ENCODE data around the gene PARD3B. TPM values are rescaled to one million over a fixed set of nuclear protein-coding genes. Genes with fewer than 3 reads are reported as not detected.

PARD3B gene
- total and polyA plus RNA-seq, 2 of the 4 experiments (the other 2 are of a cell fraction) = 3.3 to 15.6 TPM

DNA sequence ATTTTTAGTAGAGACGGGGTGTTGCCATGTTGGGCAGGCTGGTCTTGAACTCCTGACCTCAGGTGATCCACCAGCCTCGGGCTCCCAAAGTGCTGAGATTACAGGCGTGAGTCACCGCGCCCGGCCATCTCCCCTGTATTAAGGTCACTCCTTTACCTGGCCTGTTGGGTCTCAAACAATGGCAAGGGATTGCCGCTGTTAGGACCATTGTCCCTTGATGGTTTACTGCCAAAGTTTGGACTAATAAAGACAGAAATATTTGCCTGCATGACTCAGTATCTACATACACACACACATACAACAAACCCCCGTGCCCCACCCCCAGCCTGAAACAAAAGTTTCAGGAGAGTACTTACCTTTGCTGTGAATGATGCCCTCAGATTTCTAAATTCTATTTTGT, 16.5 kb downstream of the PARD3B start:
- Histone ChIP-seq H3K27ac (ENCODE audit: insufficient read depth, low read length) (no peak overlapping the region), H3K4ac (ENCODE audit: low read depth, low read length) (no peak overlapping the region), H4K20me1 (ENCODE audit: insufficient read depth, low read length) (peaks cover 3% of the 10 kb centered on the region; the same call in 1 of the 2 replicates), H3K18ac (ENCODE audit: low read depth, low read length) (no peak overlapping the region), H3K23ac (ENCODE audit: low read depth, low read length) (no peak overlapping the region; the same call in 1 of the 2 replicates), H3K79me1 (ENCODE audit: low read depth in 1 of 2, low read length in 2 of 2) (peaks cover 43 to 54% of the 10 kb centered on the region in 2 experiments), H4K91ac (ENCODE audit: insufficient read depth, low read depth, low read length) (no peak overlapping the region), H4K8ac (ENCODE audit: low read depth in 2 of 2, low read length in 2 of 2) (0 out of 4 replicates have a peak overlapping the region, but pooled peaks of 1 of the 2 experiments have one; percentile 29), H2BK5ac (ENCODE audit: low read depth, low read length, poor library complexity, severe bottlenecking) (no peak overlapping the region), H2AK5ac (ENCODE audit: low read depth, low read length) (no peak overlapping the region), H2BK15ac (ENCODE audit: low read depth, low read length) (no peak overlapping the region), H3K36me3 (ENCODE audit: control insufficient read depth, insufficient read depth, low read length) (peaks cover 4% of the 10 kb centered on the region; the same call in 1 of the 2 replicates), H3K4me2 (ENCODE audit: low read depth, low read length) (no peak overlapping the region; the same call in 1 of the 2 replicates), H3K4me1 (ENCODE audit: control insufficient read depth, insufficient read depth, low read length) (peaks cover 5% of the 10 kb centered on the region), H4K5ac (ENCODE audit: low read depth, low read length) (no peak overlapping the region), H2AFZ (replicated peaks; ENCODE audit: low read length, poor library complexity) (no peak overlapping the region), H3K9ac (ENCODE audit: low read depth, low read length) (no peak overlapping the region), H2AK9ac (replicated peaks; ENCODE audit: low read depth, low read length, poor library complexity) (no peak overlapping the region), H3K4me3 (ENCODE audit: insufficient read depth, low read depth, low read length) (no peak overlapping the region), H2BK20ac (ENCODE audit: low read depth, low read length) (no peak overlapping the region), H3K14ac (replicated peaks; ENCODE audit: low read depth, low read length) (0 out of 2 replicates have a peak overlapping the region, but pooled peaks have one; percentile 52), H3K27me3 (ENCODE audit: control insufficient read depth, insufficient read depth, low read length) (no peaks in the 10 kb centered on the region), H2BK120ac (ENCODE audit: low read depth, low read length) (no peak overlapping the region), H3K9me1 (ENCODE audit: insufficient read depth, low read length) (no peaks in the 10 kb centered on the region; the same call in 1 of the 2 replicates), H3K9me3 (ENCODE audit: control insufficient read depth, insufficient read depth, low read length) (peaks cover 2% of the 10 kb centered on the region; the same call in 1 of the 2 replicates), H3K56ac (ENCODE audit: extremely low read depth, insufficient read depth, low read length) (no peak overlapping the region)
- ChIA-PET CTCF (no interaction called here), POLR2A (ENCODE audit: unreplicated experiment) (no interaction called here)
- BruUV-seq (replicated peaks) = no TSS peak
- TF ChIP-seq, protein P1, sequence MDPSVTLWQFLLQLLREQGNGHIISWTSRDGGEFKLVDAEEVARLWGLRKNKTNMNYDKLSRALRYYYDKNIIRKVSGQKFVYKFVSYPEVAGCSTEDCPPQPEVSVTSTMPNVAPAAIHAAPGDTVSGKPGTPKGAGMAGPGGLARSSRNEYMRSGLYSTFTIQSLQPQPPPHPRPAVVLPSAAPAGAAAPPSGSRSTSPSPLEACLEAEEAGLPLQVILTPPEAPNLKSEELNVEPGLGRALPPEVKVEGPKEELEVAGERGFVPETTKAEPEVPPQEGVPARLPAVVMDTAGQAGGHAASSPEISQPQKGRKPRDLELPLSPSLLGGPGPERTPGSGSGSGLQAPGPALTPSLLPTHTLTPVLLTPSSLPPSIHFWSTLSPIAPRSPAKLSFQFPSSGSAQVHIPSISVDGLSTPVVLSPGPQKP (IDR thresholded peaks at IDR 0.05; ENCODE audit: borderline replicate concordance, low read depth, low read length) = no peak
- TF ChIP-seq MAFK (IDR thresholded peaks at IDR 0.05; ENCODE audit: low read depth, low read length) (no peak), FOS (IDR thresholded peaks at IDR 0.05; ENCODE audit: low read depth, low read length) (no peak), CHD1 (IDR thresholded peaks at IDR 0.05; ENCODE audit: low read depth, low read length) (no peak), BHLHE40 (IDR thresholded peaks at IDR 0.05; ENCODE audit: low read depth, low read length) (no peak), RCOR1 (IDR thresholded peaks at IDR 0.05; ENCODE audit: insufficient replicate concordance, low read length) (no peak), POLR2A (IDR thresholded peaks at IDR 0.05; ENCODE audit: low read depth, low read length) (no peak), CEBPB (IDR thresholded peaks at IDR 0.05; ENCODE audit: low read depth, low read length) (no peak), RFX5 (IDR thresholded peaks at IDR 0.05; ENCODE audit: low read depth, low read length) (no peak), MXI1 (IDR thresholded peaks at IDR 0.05; ENCODE audit: borderline replicate concordance, low read depth, low read length) (no peak), MAZ (IDR thresholded peaks at IDR 0.05; ENCODE audit: borderline replicate concordance, low read depth, low read length) (no peak), SMC3 (IDR thresholded peaks at IDR 0.05; ENCODE audit: low read depth, low read length) (no peak), RAD21 (IDR thresholded peaks at IDR 0.05; ENCODE audit: low read length) (no peak), NFE2L2 (IDR thresholded peaks at IDR 0.05; ENCODE audit: low read depth, low read length) (no peak)
- TF ChIP-seq, protein P2, sequence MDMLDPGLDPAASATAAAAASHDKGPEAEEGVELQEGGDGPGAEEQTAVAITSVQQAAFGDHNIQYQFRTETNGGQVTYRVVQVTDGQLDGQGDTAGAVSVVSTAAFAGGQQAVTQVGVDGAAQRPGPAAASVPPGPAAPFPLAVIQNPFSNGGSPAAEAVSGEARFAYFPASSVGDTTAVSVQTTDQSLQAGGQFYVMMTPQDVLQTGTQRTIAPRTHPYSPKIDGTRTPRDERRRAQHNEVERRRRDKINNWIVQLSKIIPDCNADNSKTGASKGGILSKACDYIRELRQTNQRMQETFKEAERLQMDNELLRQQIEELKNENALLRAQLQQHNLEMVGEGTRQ (IDR thresholded peaks at IDR 0.05; ENCODE audit: low read depth, low read length) = no peak
- TF ChIP-seq, protein P3, sequence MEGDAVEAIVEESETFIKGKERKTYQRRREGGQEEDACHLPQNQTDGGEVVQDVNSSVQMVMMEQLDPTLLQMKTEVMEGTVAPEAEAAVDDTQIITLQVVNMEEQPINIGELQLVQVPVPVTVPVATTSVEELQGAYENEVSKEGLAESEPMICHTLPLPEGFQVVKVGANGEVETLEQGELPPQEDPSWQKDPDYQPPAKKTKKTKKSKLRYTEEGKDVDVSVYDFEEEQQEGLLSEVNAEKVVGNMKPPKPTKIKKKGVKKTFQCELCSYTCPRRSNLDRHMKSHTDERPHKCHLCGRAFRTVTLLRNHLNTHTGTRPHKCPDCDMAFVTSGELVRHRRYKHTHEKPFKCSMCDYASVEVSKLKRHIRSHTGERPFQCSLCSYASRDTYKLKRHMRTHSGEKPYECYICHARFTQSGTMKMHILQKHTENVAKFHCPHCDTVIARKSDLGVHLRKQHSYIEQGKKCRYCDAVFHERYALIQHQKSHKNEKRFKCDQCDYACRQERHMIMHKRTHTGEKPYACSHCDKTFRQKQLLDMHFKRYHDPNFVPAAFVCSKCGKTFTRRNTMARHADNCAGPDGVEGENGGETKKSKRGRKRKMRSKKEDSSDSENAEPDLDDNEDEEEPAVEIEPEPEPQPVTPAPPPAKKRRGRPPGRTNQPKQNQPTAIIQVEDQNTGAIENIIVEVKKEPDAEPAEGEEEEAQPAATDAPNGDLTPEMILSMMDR (conservative IDR thresholded peaks at IDR 0.05; ENCODE audit: low read depth, low read length) = no peak
- in situ Hi-C loops (cut with MboI; ENCODE audit: low sequenced_read_pairs) = no loop called here
- ATAC-seq (ENCODE audit: low read depth) (no peak), DNase-seq (no peak)
- 100% methylated on average over 3 of the region's 8 CpGs; no CpG with 5 or more reads in 1 of the 2 experiments for WGBS, 2 experiments (ENCODE audit: extremely low coverage in 2 of 2, insufficient read length in 1 of 2)
- intact Hi-C loops (cut with micrococcal nuclease) = no loop called here
- dilution Hi-C loops (cut with HindIII; ENCODE audit: low sequenced_read_pairs, unreplicated experiment) = no loop called here
